H4 (cell line): ENCODE measurements around the gene FNDC3B. TPM values are rescaled to one million over a fixed set of nuclear protein-coding genes. Genes with fewer than 3 reads are reported as not detected.
A peak's percentile ranks its signal among the peaks of the same experiment; 100 is the strongest.

Source experiments
- DNase-seq: peaks from one replicate; pipeline ENCODE4 v3.0.0-alpha.2; 2015; ENCODE audit warnings: low spot score
- total RNA-seq: library from RNA; depleted of rRNA; stranded (reverse); fragments of >200 nt; shearing (Covaris generic); gene quantifications from 2 replicates; pipeline ENCODE4 v1.2.3, GENCODE V29; 2014

The FNDC3B gene
- total RNA-seq, 1 experiment from 2014 or later, result 65.8 TPM

DNA sequence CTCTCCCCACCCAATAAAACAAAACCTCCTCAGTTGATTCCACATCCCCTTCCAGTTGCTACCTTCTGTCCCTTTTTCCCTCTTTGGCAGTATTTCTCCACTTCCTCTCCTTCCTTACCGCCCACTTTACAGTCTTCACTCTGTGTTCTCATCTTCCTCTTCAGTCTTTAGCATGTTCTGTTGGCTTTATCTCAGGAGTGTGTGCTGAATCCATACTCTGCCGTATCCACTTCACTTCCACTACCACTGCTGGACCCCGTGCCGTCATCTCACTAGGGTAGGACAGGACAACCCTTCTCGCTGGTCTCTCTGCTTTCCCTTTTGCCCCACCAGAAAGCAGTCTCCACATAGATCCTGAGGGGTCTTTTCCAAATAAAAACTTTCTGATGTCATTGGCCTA lies 74.3 kb downstream of the FNDC3B start:
- DNase-seq, result no peak

DNA sequence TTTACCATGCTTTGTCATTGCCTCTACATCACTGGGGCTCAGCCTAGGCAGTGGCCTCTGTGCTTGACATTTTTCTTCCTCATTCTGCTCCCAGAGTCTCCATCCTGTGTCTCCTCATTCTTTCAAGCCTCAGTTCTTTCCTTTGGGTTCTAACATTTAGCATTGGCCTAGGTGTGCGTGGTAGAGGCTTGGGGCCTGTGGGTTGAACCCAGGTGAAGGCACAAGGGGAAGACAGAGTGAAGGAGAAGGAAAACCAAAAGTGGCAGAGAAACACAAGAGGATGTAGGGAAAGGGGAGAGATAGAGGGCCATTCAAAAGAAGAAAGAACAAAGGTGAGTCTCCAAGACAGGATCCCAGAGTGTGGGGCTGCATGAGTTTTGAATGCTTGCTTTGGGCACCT lies 75.7 kb downstream of the FNDC3B start:
- DNase-seq, result no peak

DNA sequence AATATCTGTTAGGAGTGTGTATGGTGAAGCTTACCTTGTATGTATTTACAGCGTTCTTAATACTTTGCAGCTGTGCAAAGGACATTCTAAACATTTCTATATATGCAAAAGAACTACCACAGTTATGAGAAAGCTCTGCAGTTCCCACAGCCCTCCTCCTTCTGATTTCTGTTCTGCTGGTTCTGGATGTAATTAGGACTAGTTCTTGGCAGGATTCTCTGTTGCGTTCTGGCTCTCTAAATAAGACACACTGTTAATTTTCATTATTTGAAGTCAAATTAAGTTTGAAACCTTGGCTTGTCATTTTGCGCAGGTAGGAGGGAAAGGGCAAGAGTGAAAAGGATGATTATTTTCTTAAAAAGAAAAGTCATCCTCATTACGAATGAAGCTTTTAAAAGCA lies 76.4 kb downstream of the FNDC3B start:
- no peak for DNase-seq

DNA sequence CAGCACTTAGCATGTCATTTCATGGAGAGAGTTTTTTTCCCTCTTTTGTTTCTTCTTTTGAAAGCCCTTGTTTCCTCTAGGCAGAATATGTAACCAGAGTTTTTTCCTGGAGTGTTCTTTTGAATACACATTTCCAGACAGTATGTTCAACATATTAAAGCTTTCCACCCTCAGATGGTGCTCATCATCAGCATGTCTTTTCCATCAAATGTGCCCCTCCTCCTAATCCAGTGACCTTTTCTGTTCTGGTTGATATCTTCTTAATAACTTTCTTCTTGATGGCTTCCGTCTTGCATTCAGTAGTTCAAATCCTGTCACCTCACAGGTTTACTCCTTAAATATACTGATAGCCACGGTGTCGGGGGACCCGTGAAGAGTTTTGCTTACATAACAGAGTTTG lies 78.6 kb downstream of the FNDC3B start:
- DNase-seq, result no peak

DNA sequence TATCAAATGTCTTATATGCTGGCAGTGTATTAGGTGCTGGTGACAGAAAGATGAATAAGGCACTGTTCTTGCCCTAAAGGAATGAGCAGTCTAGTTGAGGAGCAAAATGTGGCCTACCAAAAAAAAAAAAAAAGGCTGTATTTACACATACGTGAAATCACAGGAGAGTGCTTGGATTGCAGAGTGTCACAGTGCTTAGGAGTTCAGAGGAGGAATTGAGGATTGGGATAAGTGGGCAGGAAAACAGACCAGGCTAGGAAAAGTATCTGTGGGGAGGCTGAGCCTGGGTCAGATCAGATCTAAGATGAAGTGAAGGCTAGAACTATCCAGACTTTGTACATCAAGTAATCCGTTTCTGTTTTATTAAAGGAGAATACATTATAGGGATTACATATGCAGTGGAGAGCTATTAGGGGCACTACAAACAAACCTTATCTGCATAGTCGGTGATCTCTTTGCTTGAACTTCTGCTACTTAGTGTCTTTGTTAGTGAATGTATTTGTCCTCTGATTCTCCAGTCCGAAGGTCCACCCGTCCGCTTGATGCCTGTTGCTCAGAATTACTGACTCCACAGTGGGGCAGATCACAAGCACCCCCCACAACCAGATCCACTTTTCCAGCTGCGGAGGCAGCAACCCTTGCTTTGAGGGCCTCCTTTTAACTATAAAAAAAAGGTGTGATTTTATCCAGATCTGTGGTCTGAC lies 80.0 kb downstream of the FNDC3B start:
- DNase-seq, result no peak

DNA sequence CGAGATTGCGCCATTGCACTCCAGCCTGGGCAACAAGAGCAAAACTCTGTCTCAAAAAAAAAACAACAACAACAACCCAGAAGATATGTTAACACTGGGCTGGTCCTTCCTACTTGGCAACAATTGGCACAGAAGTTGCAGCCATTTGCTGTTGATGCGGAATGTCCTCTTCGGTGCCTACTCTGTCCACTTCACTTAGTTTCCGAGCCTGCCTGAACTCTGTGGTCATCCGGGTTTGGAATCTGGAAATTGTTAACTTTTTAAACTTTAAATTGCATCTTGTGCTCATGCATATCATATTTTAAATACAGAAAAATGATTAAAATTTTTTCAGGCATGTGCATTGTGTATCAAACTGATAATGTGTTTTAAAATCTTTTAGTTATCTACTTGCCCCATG lies 81.5 kb downstream of the FNDC3B start:
- DNase-seq, result no peak

DNA sequence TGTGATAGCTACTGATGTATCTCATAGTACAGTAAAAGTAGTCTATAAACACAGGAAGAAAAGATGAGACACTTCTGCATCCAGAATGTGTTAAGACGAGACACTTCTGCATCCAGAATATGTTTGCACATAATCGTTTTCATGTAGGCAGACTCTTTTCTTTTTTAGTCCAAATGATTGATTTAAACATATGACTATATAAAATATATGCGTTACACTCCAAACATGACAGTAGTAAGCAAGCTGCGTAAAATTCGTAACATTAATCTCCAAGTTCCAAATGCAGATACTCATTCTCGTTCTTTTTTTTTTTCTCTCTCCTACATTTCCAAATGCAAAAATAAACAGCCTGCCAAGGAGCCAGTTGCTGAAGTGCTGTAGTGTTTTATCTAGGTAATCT lies 82.6 kb downstream of the FNDC3B start:
- no peak for DNase-seq

DNA sequence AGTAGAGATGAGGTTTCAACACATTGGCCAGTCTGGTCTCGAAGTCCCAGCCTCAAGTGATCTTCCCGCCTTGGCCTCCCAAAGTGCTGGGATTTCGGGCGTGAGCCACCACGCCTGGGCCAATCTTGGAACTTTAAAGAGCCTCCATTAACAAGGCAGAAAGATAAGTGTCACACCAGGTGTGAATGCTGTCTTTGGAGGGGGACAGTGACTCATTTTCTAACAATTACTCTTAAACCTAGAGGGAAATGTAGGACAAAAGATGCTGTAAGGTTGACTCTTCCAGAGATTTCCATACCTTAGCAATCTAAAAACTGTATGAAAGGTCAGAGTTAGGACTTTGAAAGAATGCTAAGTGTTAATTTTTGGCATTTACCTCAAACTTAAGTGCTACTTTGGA lies 84.9 kb downstream of the FNDC3B start:
- no peak for DNase-seq

DNA sequence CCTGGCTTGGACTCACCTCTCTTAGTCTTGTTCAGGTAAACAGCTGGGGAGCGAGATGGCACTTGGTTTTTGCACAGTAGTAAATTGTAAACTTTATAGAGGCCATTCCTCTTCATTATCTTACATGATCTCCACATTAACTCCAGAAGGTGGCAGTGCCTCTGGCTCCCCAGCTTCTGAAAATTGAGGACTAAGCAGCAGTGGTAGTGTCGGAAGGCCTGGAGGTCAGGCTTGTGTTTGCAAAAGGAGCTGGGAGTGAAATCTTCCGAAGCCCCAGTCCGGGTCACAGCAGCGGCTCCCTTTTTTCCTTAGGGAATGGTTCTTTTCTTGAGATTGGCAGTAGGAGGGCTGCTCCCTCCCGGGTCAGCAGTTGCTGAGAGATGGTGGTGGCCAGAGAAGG lies 85.7 kb downstream of the FNDC3B start:
- DNase-seq, result no peak

DNA sequence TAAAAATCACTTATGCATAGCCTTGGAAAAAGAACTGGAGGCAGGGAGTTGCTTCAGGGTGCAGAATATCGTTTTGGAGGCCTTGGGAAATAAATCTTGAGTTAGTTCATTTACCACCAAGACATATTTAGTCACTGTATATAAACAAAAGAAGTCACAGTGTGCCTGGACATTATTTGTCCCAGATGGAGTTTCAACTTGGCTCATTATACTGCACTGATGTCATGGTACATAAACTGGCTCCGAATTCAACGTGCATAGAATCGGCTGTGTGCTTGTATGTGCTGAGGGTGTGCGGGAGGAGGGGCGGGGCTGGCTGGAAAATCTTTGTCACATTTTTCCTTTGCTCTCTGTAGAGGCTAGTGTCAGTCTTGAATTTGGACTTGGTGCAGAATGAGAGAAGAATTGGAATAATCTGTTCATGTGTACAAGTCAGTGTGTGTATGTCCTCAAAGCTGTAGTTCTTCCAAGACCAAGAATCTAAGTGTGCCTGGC lies 86.6 kb downstream of the FNDC3B start:
- peak; percentile 98 for DNase-seq

DNA sequence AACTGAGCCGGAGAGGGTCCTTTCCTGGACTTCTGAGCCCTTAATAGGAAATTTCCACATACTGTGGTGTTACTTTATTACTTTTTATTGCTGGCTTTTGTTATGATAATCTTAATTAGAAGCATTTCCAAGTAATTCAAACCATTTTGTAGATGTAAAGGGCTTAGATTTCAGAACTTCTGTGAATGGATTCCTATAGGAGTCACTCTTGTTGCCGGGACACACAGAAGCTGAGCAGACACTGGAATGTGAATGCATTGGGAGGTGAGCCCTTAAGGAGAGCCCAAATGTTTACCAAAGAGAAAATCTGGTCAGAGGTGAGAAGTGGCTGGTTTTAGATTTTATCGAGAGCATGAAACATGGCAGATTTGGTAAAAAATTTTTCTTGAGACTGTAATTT lies 87.4 kb downstream of the FNDC3B start:
- DNase-seq, result no peak

DNA sequence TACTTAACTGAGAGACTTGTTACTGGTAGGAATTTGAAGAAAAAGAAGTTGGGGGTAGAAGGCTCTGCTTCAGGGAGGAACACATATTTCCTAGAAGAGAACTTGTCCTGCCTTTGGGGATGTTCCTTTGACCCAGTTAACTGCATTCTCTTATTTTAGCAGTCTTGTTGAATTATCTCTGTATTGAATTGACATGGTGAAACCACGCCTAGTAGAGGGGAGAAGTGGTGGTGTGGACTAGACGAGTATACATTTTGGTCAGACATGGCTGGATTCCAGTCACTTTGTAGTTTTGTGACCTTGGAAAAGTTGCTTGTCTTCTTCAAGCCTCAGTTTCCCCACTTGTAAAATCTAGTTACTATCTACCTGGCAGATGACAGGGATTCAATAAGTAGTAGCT lies 87.8 kb downstream of the FNDC3B start:
- DNase-seq, result no peak

DNA sequence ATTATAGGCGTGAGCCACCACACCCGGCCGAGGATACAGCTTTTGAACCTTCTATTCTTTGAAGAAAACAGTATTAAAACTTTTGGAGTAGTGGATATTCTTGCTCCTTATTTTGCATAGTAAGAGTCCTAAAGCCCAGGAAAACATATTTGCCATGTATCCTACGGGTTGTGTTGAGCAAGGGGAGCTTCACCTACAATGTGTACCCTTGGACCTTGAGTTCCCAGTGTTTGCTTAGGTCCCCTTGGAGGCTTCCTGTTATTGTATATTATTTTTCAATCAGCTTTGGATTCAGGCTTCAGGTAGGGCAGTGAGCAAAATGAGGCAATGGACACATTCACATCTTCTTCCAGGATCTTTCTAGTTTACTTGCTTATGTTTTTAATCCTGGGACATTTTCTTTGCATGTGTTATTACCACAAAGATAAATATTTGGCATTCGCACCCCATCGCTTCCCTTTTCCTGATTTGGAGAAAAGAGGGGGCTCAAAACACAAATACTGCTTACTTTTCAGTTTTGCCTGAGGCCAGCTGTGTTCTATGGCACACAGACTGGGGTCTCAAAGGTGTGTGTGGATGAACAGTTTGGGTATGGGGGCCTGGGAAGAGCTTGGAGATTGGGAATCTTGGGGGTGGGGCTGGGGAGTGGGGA lies 88.7 kb downstream of the FNDC3B start:
- no peak for DNase-seq

DNA sequence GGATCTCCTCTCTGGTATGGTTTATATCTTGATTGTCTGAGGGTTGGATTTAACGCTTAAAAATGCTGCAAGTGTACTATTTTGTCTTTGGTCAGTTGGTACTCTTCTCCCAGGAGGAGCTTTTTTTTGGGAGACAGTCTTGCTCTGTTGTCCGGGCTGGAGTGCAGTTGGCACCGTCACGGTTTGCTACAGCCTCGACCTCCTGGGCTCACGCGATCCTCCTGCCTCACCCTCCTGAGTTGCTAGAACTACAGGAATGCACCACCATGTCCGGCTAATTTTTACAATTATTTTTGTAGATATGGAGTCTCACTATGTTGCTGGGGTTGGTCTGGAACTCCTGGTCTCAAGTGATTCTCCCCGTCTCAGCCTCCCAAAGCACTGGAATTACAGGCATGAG lies 89.5 kb downstream of the FNDC3B start:
- DNase-seq, result no peak

DNA sequence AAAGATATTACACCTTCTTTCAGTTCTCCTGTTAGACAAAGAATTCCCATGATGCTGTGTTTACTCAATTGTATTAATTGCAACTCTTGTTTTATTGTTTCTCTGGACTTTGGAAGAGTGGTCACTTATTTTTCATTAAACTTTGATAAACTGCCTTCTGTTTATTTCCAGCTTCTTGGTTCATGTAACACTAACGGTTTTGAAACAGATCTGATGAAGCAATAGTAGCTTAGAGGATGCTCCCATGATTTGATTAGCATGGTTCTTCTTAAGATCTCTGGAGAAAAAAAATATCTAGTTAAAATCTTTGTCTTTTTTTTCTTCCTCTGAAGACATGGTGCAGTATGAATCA lies 90.1 kb downstream of the FNDC3B start:
- DNase-seq, result no peak

DNA sequence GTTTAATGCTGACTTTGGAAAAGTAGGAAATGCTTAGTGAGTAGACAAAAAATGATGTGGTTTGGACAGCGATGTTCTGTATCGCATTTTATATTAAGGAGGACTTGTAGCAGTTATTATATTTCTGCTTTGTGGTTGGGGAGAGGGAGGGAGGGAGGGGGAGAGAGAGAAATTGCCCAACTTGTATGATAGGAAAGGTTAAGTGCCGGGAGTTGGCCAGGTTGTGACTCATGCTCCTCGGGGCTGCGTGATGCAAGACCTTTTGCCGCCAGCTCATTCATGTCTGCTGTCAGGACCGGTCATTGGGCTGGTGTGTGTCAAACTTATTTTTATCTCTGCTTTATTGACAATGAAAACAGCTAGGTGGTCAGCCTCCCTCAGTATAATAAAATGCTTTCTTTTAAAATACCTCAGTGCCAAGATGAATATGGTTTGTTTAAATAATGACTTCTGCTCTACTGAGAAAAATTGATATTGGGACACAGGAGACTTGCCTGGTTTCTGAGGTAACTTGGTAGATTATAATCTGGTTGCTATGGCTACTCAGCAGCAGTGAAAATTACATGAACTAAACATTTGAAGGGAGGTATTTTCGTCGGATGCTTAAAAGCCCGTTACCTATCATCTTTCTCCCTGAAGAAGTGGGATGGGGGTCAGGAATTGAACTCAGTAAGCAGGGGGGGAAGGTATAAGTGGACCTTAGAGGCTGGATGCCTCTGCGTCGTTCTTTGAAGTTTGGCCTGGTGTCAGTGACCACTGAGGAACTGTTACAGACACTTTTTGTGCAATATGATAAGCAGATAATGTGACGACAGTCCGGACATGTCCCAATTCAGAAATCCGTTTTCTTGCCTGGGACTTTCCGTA lies 90.7 kb downstream of the FNDC3B start:
- peak; percentile 98 for DNase-seq

DNA sequence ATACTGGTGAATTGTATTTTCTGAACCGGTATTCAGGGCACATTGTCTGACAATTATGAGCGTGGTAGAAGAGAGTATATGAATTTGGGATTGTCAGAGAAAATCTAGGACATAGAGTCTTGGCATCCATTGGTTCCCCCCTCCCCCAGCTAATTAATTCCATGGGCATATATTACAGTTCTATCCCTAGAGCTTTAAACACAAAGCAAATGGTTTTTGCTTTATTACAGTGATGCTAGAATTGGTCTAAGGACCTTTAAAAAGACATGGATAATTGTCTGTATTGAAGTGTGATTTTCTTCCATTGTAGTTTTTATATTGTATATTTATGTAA lies 91.3 kb downstream of the FNDC3B start:
- DNase-seq, result no peak

DNA sequence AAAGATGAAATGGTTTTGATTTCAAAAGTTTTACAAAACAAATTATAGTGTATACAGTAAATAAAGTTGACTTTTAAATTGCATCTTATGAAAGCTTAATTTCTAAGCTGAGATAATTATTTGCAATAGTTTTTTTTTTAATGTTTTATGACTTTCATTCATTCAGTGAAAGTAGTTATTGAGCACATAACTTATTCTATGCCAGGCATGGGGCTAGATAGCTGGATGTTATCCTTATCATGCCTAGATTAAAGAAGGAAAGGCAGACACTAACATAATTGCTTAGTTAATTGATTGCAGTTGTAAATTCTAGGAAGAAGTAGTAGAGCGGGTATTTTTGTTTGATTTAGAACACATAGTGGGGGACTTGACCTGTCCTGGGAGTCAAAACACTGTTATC lies 92.4 kb downstream of the FNDC3B start:
- DNase-seq, result no peak

DNA sequence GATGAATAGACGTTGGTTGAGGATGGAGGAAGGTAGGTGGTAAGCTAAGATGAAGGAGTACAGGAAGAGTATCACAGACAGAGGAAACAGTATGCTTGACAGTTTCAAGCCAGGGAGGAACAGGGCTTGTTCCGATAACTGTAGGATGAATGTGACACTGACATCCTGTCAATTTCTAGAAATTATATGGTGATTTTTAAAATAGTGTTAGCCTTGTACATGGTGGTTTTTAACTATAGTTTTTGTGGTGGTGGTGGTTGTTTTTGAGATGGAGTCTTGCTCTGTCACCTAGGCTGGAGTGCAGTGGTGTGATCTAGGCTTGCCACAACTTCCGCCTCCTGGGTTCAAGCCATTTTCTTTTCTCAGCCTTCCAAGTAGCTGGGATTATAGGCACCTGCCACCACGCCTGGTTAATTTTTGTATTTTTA lies 92.8 kb downstream of the FNDC3B start:
- no peak for DNase-seq

DNA sequence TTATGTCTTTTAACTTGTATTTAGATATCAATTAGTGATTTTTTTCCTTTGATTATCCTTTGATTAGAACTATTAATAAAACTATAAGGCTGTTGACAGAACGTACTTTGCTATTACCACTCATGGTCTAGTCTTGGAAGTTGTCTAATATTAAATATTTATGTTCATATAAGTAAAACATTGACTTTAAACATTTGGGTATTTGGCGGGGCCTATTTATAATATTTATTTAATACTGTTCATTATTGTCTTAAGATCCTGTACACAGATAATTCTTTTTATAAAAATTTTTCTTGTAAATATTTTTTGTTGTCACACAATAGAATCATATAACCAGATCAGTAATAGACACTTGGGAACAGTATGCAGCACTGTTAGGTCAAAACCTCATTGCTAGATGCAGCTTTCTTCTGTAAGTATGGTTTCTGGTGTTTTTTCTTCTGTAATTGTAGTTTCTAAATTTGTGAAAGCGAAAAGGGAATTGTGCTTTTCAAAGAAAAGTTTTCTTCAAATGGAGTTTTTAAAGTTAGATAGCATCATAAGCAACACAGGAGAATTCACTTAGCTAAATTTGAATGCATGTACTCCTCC lies 93.4 kb downstream of the FNDC3B start:
- no peak for DNase-seq

DNA sequence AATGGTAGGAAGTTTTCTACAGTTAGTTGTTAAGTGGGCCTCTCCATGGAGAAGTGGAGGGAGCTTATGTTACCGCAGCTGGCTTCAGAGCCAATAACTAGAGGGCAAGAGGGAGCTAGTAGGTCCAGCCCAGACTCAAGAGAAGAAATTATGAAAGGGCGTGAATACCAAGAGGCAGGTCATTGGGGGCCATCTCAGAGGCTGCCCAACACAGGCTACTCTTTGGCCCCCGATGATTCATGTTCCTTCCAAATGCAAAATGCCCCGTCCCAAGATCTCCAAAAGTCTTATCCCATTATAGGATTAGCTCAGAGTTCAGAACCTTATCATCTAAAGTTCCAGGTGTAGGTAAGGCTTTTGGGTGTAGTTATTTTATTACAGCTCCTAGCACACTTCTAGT lies 94.5 kb downstream of the FNDC3B start:
- DNase-seq, result no peak

DNA sequence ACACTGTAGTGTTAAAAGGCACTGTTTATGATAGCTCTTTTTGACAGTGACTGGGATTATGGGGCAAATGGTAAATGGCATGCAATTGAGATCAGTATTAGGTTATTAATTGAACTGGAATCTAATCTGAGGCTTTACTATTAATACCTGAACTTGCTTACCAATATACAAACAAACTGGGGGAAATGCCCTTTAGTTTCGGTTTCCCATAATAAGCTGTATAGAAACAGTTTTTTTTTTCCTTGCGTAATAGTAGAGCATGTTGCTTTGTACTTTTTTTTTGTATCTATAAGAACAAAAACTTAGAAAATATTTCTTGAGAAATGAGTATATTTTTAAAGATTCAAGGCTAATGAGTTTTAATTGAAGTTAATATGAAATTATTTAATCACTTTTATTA lies 95.0 kb downstream of the FNDC3B start:
- DNase-seq, result no peak

DNA sequence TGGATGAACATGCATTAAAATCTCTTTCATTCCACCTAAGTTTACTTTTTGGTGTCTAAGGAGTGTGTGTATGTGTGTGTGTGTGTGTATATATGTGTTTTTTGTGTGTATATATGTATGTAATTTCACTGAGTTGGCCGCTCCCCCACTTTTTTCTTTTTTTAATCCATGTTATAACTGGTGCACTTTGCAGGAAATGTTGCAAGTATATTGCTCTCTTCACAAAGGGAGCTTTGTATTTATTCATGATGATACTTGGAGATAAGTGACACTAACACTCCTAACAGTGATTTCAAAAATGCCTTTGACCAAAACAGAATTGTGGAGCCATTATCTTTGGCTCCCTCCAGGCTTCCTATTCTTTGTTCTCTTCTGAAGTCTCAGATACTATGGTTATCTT lies 95.8 kb downstream of the FNDC3B start:
- no peak for DNase-seq
